Prostate gland (tissue), 2 donors: ENCODE results near the gene MON1B. TPM values are rescaled to one million over a fixed set of nuclear protein-coding genes. Genes with fewer than 3 reads are reported as not detected.

ENCODE experiments used
- DNase-seq: peaks from one replicate; pipeline ENCODE4 v3.0.0-alpha.2; 2019; ENCODE audit warnings: low spot score
- H3K27ac ChIP-seq, 2 donors: fragments of 200-600 bp; sonication (generic); 2 replicates each; pipeline ENCODE4 v1.5.1; 2017 to 2019
- H3K27me3 ChIP-seq: fragments of 200-600 bp; sonication (generic); replicated peaks from 2 replicates; pipeline ENCODE4 v1.5.1; 2019; ENCODE audit not compliant: insufficient read depth
- H3K36me3 ChIP-seq, 2 donors: fragments of 200-600 bp; sonication (generic); 1 replicate in 1 of 2; 2 replicates in 1 of 2; pipeline versions ENCODE4 v1.5.1 to v1.8.1; 2017 to 2019
- H3K4me1 ChIP-seq: fragments of 200-600 bp; sonication (generic); replicated peaks from 2 replicates; pipeline ENCODE4 v1.5.1; 2019
- H3K4me3 ChIP-seq, 2 donors: fragments of 200-600 bp; sonication (generic); 2 replicates each; pipeline ENCODE4 v1.5.1; 2017 to 2019
- H3K9me3 ChIP-seq: fragments of 200-600 bp; sonication (generic); 2 replicates; pipeline ENCODE4 v1.5.1; 2017
- CTCF ChIP-seq, 4 experiments: fragments of 200-600 bp in 2 of 4; fragments of 450-650 bp in 2 of 4; sonication (generic) in 2 of 4; IDR thresholded peaks; 1 replicate in 3 of 4; 2 replicates in 1 of 4; pipeline ENCODE4 v1.5.1; 2016 to 2019; ENCODE audit warnings: antibody characterized with exemption in 4 of 4, mild to moderate bottlenecking in 2 of 4, moderate library complexity in 2 of 4
- POLR2A ChIP-seq: fragments of 450-650 bp; IDR thresholded peaks from one replicate; pipeline ENCODE4 v1.6.1; 2016; ENCODE audit warnings: antibody characterized with exemption, mild to moderate bottlenecking
- POLR2AphosphoS5 ChIP-seq: sonication (generic); formaldehyde crosslinking; IDR thresholded peaks from one replicate; pipeline ENCODE4 v1.6.1; 2017; ENCODE audit warnings: antibody characterized with exemption
- WGBS: methylation state at CpG from one replicate; pipeline ENCODE4 v1.1.5; 2018; 5-methylcytosine and 5-hydroxymethylcytosine counted together
- intact Hi-C: fragments of 100-400 bp; cut with DNase I; formaldehyde crosslinking; loops from one replicate; pipeline ENCODE4 v1.14.2; 2022
- total RNA-seq, 2 donors: library from RNA; depleted of rRNA; stranded (reverse); fragments of >200 nt; gene quantifications; one replicate each; pipeline ENCODE4 v1.1.0, GENCODE V29; 2016

Gene MON1B
- total RNA-seq, 2 donors from 2014 or later: 53.9 to 116 TPM

- Histone ChIP-seq H3K27ac (no peak overlapping the region), H3K27me3 (no peaks in the 10 kb centered on the region), H3K9me3 (no peaks in the 10 kb centered on the region), H3K36me3 (no peaks in the 10 kb centered on the region), H3K4me3 (no peak overlapping the region), H3K4me1 (no peaks in the 10 kb centered on the region)
- no peak for DNase-seq
- intact Hi-C loops: no loop called here
- TF ChIP-seq POLR2A (no peak), CTCF (IDR thresholded peaks at IDR 0.05) (no peak), POLR2AphosphoS5 (no peak)
- WGBS: 61% methylated on average over 3 of the region's 3 CpGs
Observed at GRCh38 chr16:77220427-77220826, 29.4 kb downstream of the MON1B start.

GRCh38 chr16:77221482-77221881, 30.5 kb downstream of the MON1B start:
- Histone ChIP-seq H3K4me3 (no peak overlapping the region), H3K36me3 (no peaks in the 10 kb centered on the region), H3K9me3 (no peaks in the 10 kb centered on the region), H3K27ac (no peak overlapping the region), H3K27me3 (no peaks in the 10 kb centered on the region), H3K4me1 (no peaks in the 10 kb centered on the region)
- intact Hi-C loops: no loop called here
- DNase-seq: no peak
- no peak for TF ChIP-seq POLR2A
- no peak for TF ChIP-seq CTCF (IDR thresholded peaks at IDR 0.05)
- no peak for TF ChIP-seq POLR2AphosphoS5
- WGBS: 97% methylated on average over 4 of the region's 4 CpGs

GRCh38 chr16:77223184-77223583, 32.2 kb downstream of the MON1B start:
- TF ChIP-seq CTCF (IDR thresholded peaks at IDR 0.05) (no peak), POLR2A (no peak), POLR2AphosphoS5 (no peak)
- no peak overlapping the region for H3K27ac ChIP-seq
- WGBS: 66% methylated on average over 10 of the region's 10 CpGs
- intact Hi-C loops: no loop called here
- no peak for DNase-seq
- H3K36me3 ChIP-seq: no peaks in the 10 kb centered on the region
- H3K4me3 ChIP-seq: no peak overlapping the region
- no peaks in the 10 kb centered on the region for H3K9me3 ChIP-seq
- no peaks in the 10 kb centered on the region for H3K27me3 ChIP-seq
- no peaks in the 10 kb centered on the region for H3K4me1 ChIP-seq

- no peak overlapping the region for H3K27ac ChIP-seq
- intact Hi-C loops: no loop called here
Observed at GRCh38 chr16:77225182-77225581, 34.2 kb downstream of the MON1B start.

More at GRCh38 chr16:77225182-77225581, 34.2 kb downstream of the MON1B start:
- TF ChIP-seq POLR2AphosphoS5 (no peak), CTCF (IDR thresholded peaks at IDR 0.05) (no peak), POLR2A (no peak)
- Histone ChIP-seq H3K27me3 (no peaks in the 10 kb centered on the region), H3K4me3 (no peak overlapping the region), H3K4me1 (no peaks in the 10 kb centered on the region), H3K9me3 (no peaks in the 10 kb centered on the region), H3K36me3 (no peaks in the 10 kb centered on the region)
- 94% methylated on average over 3 of the region's 3 CpGs for WGBS
- DNase-seq: no peak
